Measurements from ENCODE around the gene CMIP. TPM values are rescaled to one million over a fixed set of nuclear protein-coding genes. Genes with fewer than 3 reads are reported as not detected.
A peak's percentile ranks its signal among the peaks of the same experiment; 100 is the strongest.

CMIP gene
- polyA plus RNA-seq, 1 of the 3 experiments (the other 2 are of a cell fraction) = 5.4 TPM

- CTCF ChIA-PET = interaction anchor here (0.6 to 4.9 kb wide), 21 partner anchors 8 to 327 kb away, joined by 3 to 35 read pairs (median 5); no protein-coding TSS in a partner anchor
- no peaks in the 10 kb centered on the region for H3K27me3 ChIP-seq (ENCODE audit: insufficient read depth)
- H3K36me3 ChIP-seq (replicated peaks in 1 of 2; ENCODE audit: control insufficient read depth in 1 of 2, insufficient read depth in 2 of 2, low read length in 1 of 2) = no peaks in the 10 kb centered on the region
- no peak for DNase-seq
- H3K9me3 ChIP-seq = no peaks in the 10 kb centered on the region; the same call in 1 of the 2 replicates
- no peak overlapping the region for H2AFZ ChIP-seq (ENCODE audit: low read depth)
- H3F3A ChIP-seq (replicated peaks; ENCODE audit: insufficient read depth) = peaks cover 16% of the 10 kb centered on the region
- H3K27ac ChIP-seq (ENCODE audit: low read depth in 2 of 2, low read length in 1 of 2) = no peak overlapping the region
- H3K4me3 ChIP-seq (ENCODE audit: low read depth in 2 of 2, low read length in 1 of 2) = peak overlapping the region in 1 of 2 experiments; percentile 38; a peak in 1 of 4 replicates
- POLR2A ChIA-PET = interaction anchor here (0.6 kb wide), 1 partner anchor 214 kb away, joined by 6 read pairs; no protein-coding TSS in a partner anchor
- no peak for TF ChIP-seq RFX5 (IDR thresholded peaks at IDR 0.05; ENCODE audit: low read length)
- no peak for TF ChIP-seq RAD21 (IDR thresholded peaks at IDR 0.05; ENCODE audit: low read length)
- no peak for TF ChIP-seq ELF1 (IDR thresholded peaks at IDR 0.05)
- TF ChIP-seq POLR2AphosphoS5 (IDR thresholded peaks at IDR 0.05; ENCODE audit: low read depth, low read length) = no peak
- TF ChIP-seq TCF12 (IDR thresholded peaks at IDR 0.05) = no peak
- no peak for TF ChIP-seq RCOR1 (IDR thresholded peaks at IDR 0.05; ENCODE audit: low read length)
- TF ChIP-seq USF2 (IDR thresholded peaks at IDR 0.05; ENCODE audit: borderline replicate concordance, low read depth, low read length) = no peak
- TF ChIP-seq SMC3 (IDR thresholded peaks at IDR 0.05; ENCODE audit: low read depth, low read length) = no peak
- TF ChIP-seq CHD2 (IDR thresholded peaks at IDR 0.05; ENCODE audit: low read length, partially characterized antibody) = no peak
- no peak for TF ChIP-seq YY1 (IDR thresholded peaks at IDR 0.05; ENCODE audit: low read depth)
- no peak for TF ChIP-seq GABPA (IDR thresholded peaks at IDR 0.05; ENCODE audit: low read depth)
- no peak for TF ChIP-seq REST (IDR thresholded peaks at IDR 0.05; ENCODE audit: low read depth, low read length)
- TF ChIP-seq NRF1 (IDR thresholded peaks at IDR 0.05; ENCODE audit: low read depth, low read length) = no peak
- TF ChIP-seq USF1 (IDR thresholded peaks at IDR 0.05; ENCODE audit: borderline replicate concordance, low read depth) = no peak
- no peak overlapping the region for H3K9ac ChIP-seq
- no peaks in the 10 kb centered on the region for H3K79me2 ChIP-seq (ENCODE audit: insufficient read depth)
- H4K20me1 ChIP-seq (ENCODE audit: insufficient read depth) = no peaks in the 10 kb centered on the region
- peaks cover 0 to 2% of the 10 kb centered on the region in 2 experiments; a peak in 1 of 4 replicates for H3K4me1 ChIP-seq (ENCODE audit: control insufficient read depth in 1 of 2, insufficient read depth in 2 of 2, low read depth in 1 of 2, low read length in 1 of 2)
- WGBS (ENCODE audit: low lambda C conversion rate) = 26% methylated on average over 5 of the region's 5 CpGs
- no peaks in the 10 kb centered on the region for H3K9me2 ChIP-seq
- peak overlapping the region; percentile 75; the same call in 1 of the 2 replicates for H3K4me2 ChIP-seq
These were observed 41.4 kb upstream of the CMIP start for GRCh38 chr16:81403208-81403600.

Measured in SK-N-SH (cell line).